Small intestine (tissue), 7 donors: ENCODE measurements around the gene QSOX1. TPM values are rescaled to one million over a fixed set of nuclear protein-coding genes. Genes with fewer than 3 reads are reported as not detected.
A peak's percentile ranks its signal among the peaks of the same experiment; 100 is the strongest.

Experiments
- DNase-seq, 2 donors: peaks; one replicate each; pipeline versions ENCODE4 v3.0.0 to v3.0.0-alpha.2; 2013
- FAIRE-seq: peaks from 2 replicates; lab custom pipeline; 2012; peaks lifted over from hg19 to GRCh38; lab: Jason Lieb, UNC
- H3K27ac ChIP-seq, 3 donors: one replicate each; pipeline ENCODE4 v1.5.1; 2013; ENCODE audit warnings: low read length in 2 of 3, mild to moderate bottlenecking in 2 of 3, control low read depth in 1 of 3, inconsistent platforms in 1 of 3, low read depth in 1 of 3, moderate library complexity in 1 of 3
- H3K27me3 ChIP-seq, 3 donors: one replicate each; pipeline ENCODE4 v1.6.1; 2013; ENCODE audit warnings: low read length in 3 of 3, inconsistent platforms in 1 of 3; ENCODE audit not compliant: control insufficient read depth in 3 of 3, insufficient read depth in 3 of 3
- H3K36me3 ChIP-seq, 3 donors: one replicate each; pipeline ENCODE4 v1.6.1; 2013; ENCODE audit warnings: low read length in 3 of 3, inconsistent platforms in 1 of 3, low read depth in 1 of 3, mild to moderate bottlenecking in 1 of 3, moderate library complexity in 1 of 3; ENCODE audit not compliant: control insufficient read depth in 3 of 3, insufficient read depth in 2 of 3
- H3K4me1 ChIP-seq, 3 donors: one replicate each; pipeline ENCODE4 v1.6.1; 2013; ENCODE audit warnings: low read length in 2 of 3, inconsistent platforms in 1 of 3, low read depth in 1 of 3, mild to moderate bottlenecking in 1 of 3, moderate library complexity in 1 of 3; ENCODE audit not compliant: control insufficient read depth in 3 of 3, insufficient read depth in 2 of 3
- H3K4me3 ChIP-seq, 3 donors: one replicate each; pipeline ENCODE4 v1.5.1; 2013; ENCODE audit warnings: low read length in 3 of 3, control low read depth in 1 of 3, inconsistent platforms in 1 of 3, low read depth in 1 of 3, mild to moderate bottlenecking in 1 of 3, moderate library complexity in 1 of 3
- H3K9me3 ChIP-seq, 2 donors: one replicate each; pipeline ENCODE4 v1.6.1; 2013; ENCODE audit warnings: low read depth in 1 of 2, low read length in 1 of 2; ENCODE audit not compliant: control insufficient read depth in 2 of 2, insufficient read depth in 1 of 2
- WGBS, 3 donors: extraction: QIAGEN DNeasy Blood & Tissue Kit; methylation state at CpG; one replicate each; pipeline ENCODE4 v1.1.7; 2013; 5-methylcytosine and 5-hydroxymethylcytosine counted together
- polyA plus RNA-seq, 4 donors: library from polyadenylated mRNA; stranded (reverse) in 3 of 4; unstranded in 1 of 4; fragments of 200-250 nt in 3 of 4; fragments of 120-200 nt in 1 of 4; gene quantifications; one replicate each; pipeline versions ENCODE4 v1.2.1 to v1.2.3, GENCODE V29; 2013
- donor health status: healthy with polysubstance abuse.
- donor health status: control.
- donor health status: control.
- donor health status: Bipolar disorder and iron deficiency.
- donor health status: healthy.

Gene QSOX1
- polyA plus RNA-seq, 4 donors: 18.1 to 115 (median 42.9) TPM

DNA sequence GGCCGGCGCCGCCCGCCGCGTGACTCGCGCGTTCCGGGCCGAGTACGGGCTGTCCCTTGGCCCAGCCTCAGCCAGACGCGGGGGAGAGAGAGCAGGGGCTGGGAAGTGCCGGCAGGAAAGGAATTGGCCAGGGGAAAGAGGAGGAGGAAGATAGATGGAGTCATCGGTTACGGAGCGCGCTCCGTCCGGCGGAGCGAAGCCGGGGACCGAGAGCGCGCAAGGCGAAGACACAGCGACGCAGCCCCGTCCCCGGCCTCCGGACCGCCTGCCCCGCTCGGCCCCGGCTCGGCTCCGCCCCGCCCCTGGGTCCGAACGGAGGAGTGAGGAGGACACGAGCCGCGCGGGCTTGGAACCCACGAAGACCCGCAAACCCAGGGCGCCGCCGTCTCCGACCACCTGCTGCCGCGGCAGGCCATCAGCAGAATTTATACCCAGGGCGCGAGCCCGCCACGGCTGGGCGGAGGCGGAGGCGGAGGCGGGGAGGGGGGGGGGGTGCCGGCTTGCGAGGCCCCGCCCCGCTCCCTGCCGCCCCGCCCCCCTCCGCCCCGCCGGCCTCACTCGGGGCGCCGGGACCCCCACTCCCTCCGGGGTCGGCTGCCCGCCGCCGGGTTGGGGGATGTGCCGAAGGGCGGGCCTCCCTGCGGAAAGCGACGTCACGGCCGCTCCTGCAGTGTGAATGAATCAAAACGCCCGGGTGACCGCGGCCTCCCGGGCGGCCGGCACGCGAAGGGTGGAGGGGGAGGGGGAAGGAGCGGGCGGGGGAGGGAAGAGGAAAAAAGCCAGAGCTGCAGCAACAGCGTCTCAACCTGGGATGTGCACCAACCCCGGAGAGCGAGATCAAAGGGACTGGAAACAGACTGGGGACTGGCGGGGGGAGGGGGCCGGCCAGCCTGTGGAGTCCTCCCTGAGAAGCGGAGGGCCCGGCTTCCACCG lies 75.1 kb downstream of the QSOX1 start, which contains the start of gene LHX4:
LHX4 (plus strand) TSS at position 782 of the 933 bp plus-strand sequence. CDS start 266 bp downstream, outside the sequence.
- Histone ChIP-seq H3K9me3 (peaks cover 0 to 3% of the 10 kb centered on the region in 2 donors), H3K4me1 (peaks cover 4 to 13% (median 5%) of the 10 kb centered on the region in 3 donors), H3K4me3 (peak within 1 kb of the TSS; percentile 15 to 71 (median 34)), H3K36me3 (no peaks in the 10 kb centered on the region), H3K27me3 (peaks cover 20 to 90% (median 54%) of the 10 kb centered on the region in 3 donors), H3K27ac (no peak within 1 kb of the TSS)
- FAIRE-seq: no peak
- 0 to 1% (median 1%) methylated on average over 59 to 104 of the region's 105 CpGs for WGBS, 3 donors
- peak in 1 of 2 donors; percentile 57 for DNase-seq

DNA sequence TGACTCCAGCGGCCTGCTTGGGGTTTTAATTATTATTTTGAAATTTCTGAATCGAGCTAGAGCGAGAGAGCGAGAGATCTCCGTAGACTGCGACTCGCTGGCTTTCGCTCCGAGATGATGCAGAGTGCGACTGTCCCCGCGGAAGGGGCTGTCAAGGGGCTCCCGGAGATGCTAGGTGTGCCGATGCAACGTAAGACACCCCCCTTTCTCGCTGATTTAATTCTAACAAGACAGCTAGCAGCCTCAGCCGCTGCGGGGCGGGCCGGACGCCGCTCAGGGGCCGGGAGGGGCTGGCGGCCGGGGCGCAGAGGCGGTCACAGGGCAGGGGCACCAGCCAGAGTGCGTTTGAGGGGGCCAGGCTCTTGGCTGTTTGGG lies 75.7 kb downstream of the QSOX1 start:
- FAIRE-seq (no peak), DNase-seq (peak in 1 of 2 donors; percentile 35)
- H3K27me3 ChIP-seq: peaks cover 20 to 90% (median 59%) of the 10 kb centered on the region in 3 donors
- peak overlapping the region in 2 of 3 donors; percentile 13 to 71 for H3K4me3 ChIP-seq
- peaks cover 4 to 19% (median 5%) of the 10 kb centered on the region in 3 donors for H3K4me1 ChIP-seq
- H3K9me3 ChIP-seq: peaks cover 0 to 3% of the 10 kb centered on the region in 2 donors
- 0 to 1% (median 0%) methylated on average over 25 to 28 of the region's 28 CpGs for WGBS, 3 donors
- H3K36me3 ChIP-seq: no peaks in the 10 kb centered on the region
- no peak overlapping the region for H3K27ac ChIP-seq

DNA sequence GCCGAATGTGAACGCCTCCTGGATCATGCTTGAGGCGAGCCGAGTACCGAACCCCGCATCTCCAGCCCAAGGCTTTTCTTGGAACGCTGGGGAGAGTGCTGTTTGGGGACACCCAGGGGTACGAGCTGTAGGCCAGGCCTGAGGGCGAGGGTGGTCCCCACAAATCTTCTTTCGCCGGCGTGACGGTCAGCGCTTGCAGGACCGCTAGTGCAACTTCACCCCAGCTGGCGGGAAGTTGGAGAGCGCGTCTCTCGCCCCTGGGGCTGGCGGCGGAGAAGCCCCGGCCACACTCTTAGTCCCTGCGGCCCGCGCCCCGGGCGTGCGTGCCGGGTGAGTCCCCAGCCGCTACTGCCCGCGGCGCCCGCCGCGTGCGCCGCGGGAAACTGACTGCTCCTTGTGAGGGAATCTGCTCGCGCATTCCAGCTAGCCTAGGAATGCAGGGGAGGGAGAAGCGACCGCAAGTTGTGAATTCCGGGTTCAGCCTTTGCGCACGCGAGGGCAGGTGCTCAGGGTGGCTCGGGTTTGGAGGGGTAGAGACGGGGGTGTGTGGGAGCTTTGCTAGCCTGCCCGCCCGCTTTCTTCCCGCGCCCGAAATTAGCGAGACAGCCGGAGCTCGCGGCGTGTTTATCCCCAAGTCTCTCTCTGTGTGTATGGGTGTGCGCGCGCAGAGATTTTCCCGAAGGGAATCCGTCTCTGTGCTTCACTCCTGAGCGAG lies 76.3 kb downstream of the QSOX1 start:
- Histone ChIP-seq H3K4me3 (peak overlapping the region in 2 of 3 donors; percentile 13 to 71), H3K36me3 (no peaks in the 10 kb centered on the region), H3K4me1 (peaks cover 4 to 23% (median 5%) of the 10 kb centered on the region in 3 donors), H3K27ac (no peak overlapping the region), H3K27me3 (peaks cover 20 to 91% (median 57%) of the 10 kb centered on the region in 3 donors), H3K9me3 (peaks cover 0 to 3% of the 10 kb centered on the region in 2 donors)
- DNase-seq (peak in 1 of 2 donors; percentile 56), FAIRE-seq (no peak)
- WGBS, 3 donors: 1 to 2% (median 1%) methylated on average over 64 to 65 of the region's 65 CpGs

DNA sequence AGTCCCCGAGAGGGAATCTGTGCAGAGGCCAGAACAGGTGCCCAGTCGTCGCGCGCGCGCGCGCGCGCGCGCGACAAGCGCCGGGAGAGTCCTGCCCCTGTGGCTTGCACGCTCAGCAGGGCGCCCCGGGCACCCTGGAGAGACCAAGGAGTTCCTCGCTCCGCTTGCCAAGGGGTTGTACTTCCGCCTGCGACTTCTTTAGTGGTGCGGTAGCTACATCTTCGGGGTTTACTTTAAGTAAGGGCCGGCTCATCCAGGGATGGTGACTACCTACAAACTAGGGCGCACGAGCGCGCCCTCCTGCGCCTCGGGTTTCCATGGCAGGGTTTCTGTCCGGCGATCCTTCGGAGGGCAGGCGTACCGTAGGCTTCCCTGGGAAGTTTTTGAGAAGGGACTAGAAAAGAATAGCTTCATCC lies 76.8 kb downstream of the QSOX1 start:
- H3K9me3 ChIP-seq: peaks cover 0 to 3% of the 10 kb centered on the region in 2 donors
- FAIRE-seq (no peak), DNase-seq (peak; percentile 34 to 57)
- H3K4me3 ChIP-seq: peak overlapping the region in 2 of 3 donors; percentile 13 to 71
- no peaks in the 10 kb centered on the region for H3K36me3 ChIP-seq
- no peak overlapping the region for H3K27ac ChIP-seq
- 1 to 2% (median 1%) methylated on average over 29 to 37 of the region's 37 CpGs for WGBS, 3 donors
- H3K27me3 ChIP-seq: peaks cover 20 to 91% (median 59%) of the 10 kb centered on the region in 3 donors
- H3K4me1 ChIP-seq: peaks cover 4 to 27% (median 5%) of the 10 kb centered on the region in 3 donors

DNA sequence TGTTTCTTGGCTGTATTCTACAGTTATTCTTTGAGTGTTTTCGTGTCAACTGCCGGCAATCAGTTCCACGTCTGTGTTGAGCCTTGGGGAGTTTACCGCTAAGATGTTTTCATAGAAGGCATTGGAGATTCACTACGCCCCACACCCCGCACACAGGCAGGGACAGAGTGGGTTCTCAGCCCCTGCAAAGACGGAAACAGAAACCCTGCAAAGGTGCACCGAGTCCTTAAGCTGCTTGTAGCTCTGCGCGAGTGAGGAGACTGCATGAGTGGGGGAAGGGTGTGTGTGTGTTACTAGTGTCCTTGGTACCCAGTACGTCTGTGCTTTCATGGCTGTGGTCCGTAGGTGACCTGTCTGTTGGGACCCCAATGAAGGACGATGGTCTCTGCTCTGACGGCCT lies 77.3 kb downstream of the QSOX1 start:
- peaks cover 4 to 27% (median 5%) of the 10 kb centered on the region in 3 donors for H3K4me1 ChIP-seq
- FAIRE-seq: no peak

DNA sequence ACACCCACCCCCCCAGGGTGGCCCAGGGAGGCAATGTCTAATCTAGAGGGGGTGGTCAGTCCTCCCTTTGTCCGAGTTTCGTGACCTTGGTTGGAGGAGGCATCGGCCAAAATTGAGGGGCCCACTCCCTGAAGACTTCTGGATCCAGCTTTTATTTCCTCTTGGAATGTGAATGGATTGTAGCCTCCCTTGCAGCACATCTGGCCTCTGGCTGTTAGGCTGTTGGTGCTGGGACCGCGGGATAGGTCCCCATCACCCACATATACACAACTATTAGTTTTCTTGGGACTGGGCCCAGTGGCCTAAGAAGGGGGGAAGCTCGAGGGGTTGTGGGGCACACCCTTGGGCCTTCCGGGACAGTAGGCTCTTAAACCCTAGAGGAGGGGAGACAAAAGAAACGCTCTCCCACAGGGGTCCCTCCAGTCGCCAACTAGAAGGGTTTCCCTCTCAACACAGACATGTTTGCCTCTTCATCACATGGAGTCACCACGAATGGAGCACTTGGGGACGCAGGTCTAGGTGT lies 77.9 kb downstream of the QSOX1 start:
- H3K9me3 ChIP-seq: peaks cover 0 to 3% of the 10 kb centered on the region in 2 donors
- H3K36me3 ChIP-seq: no peaks in the 10 kb centered on the region
- DNase-seq: no peak
- FAIRE-seq: no peak
- peaks cover 4 to 27% (median 5%) of the 10 kb centered on the region in 3 donors for H3K4me1 ChIP-seq
- peaks cover 20 to 96% (median 67%) of the 10 kb centered on the region in 3 donors for H3K27me3 ChIP-seq
- WGBS, 3 donors: 7 to 15% (median 9%) methylated on average over 11 of the region's 11 CpGs
- no peak overlapping the region for H3K27ac ChIP-seq
- no peak overlapping the region for H3K4me3 ChIP-seq

More for the DNA sequence above, 77.3 kb downstream of the QSOX1 start:
- Histone ChIP-seq H3K36me3 (no peaks in the 10 kb centered on the region), H3K27me3 (peaks cover 20 to 91% (median 61%) of the 10 kb centered on the region in 3 donors), H3K27ac (no peak overlapping the region), H3K4me3 (peak overlapping the region in 2 of 3 donors; percentile 13 to 71), H3K9me3 (peaks cover 0 to 3% of the 10 kb centered on the region in 2 donors)
- 2 to 5% (median 5%) methylated on average over 14 of the region's 14 CpGs for WGBS, 3 donors
- no peak for DNase-seq

DNA sequence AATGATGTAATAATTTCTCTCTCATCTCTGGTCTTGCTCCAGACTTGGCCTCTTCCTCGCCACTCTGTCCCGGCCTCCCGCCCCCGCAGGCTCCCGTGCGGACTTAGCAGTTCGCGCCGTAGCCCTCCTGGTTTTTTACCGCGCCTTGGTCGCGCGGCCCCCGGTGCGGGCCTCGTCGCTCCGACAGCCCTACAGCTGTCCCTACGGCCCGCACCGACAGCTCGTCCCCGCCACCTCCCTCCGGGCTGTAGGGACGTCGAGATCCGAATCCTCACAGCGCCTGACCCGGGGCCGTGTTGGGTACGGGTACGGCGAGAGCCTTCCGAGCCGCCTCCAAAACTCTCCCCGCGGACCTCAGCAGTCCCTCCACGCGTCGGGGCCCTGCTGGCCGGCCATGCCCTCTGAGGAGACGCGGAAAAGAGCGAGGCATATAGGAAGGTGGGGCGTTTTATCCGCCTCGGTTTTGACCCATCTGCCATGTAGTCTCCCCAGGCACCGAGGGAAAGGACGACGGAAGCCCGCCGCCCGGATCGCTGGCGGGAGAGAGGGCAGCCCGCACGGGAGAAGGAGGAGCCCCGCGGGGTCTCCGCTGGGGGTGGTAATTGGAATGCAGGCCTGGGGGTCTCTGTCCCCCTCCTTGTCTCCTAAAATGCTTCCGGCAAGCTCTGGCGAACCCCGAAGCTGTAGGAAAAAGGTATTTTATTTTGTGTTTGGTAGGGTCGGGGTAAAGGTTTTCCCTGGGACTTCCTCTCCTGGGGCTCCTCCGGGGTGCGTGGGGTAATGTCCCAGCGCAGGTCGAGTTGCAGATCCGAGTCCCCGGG lies 78.7 kb downstream of the QSOX1 start:
- H3K9me3 ChIP-seq: peaks cover 0 to 3% of the 10 kb centered on the region in 2 donors
- WGBS, 3 donors: 3 to 7% (median 4%) methylated on average over 67 to 71 of the region's 71 CpGs
- H3K4me1 ChIP-seq: peaks cover 4 to 27% (median 5%) of the 10 kb centered on the region in 3 donors
- peaks cover 20 to 96% (median 66%) of the 10 kb centered on the region in 3 donors for H3K27me3 ChIP-seq
- H3K27ac ChIP-seq: no peak overlapping the region
- no peaks in the 10 kb centered on the region for H3K36me3 ChIP-seq
- FAIRE-seq: no peak
- no peak overlapping the region for H3K4me3 ChIP-seq
- DNase-seq: peak in 1 of 2 donors; percentile 23
